Dermis microvascular lymphatic vessel endothelial cell (primary cell): ENCODE measurements around the gene JARID2. TPM values are rescaled to one million over a fixed set of nuclear protein-coding genes. Genes with fewer than 3 reads are reported as not detected.
A peak's percentile ranks its signal among the peaks of the same experiment; 100 is the strongest.

ENCODE experiments used
- DNase-seq, 2 donors: peaks; one replicate each; pipeline versions ENCODE4 v3.0.0 to v3.0.0-alpha.2; 2010; ENCODE audit warnings: low read depth in 2 of 2
- total RNA-seq: library from RNA; depleted of rRNA; stranded (reverse); fragments of >200 nt; gene quantifications from 2 replicates; pipeline ENCODE4 v1.2.1, GENCODE V29; 2014

The JARID2 gene
- total RNA-seq, 1 donor from 2014 or later, result 11.8 TPM

DNA sequence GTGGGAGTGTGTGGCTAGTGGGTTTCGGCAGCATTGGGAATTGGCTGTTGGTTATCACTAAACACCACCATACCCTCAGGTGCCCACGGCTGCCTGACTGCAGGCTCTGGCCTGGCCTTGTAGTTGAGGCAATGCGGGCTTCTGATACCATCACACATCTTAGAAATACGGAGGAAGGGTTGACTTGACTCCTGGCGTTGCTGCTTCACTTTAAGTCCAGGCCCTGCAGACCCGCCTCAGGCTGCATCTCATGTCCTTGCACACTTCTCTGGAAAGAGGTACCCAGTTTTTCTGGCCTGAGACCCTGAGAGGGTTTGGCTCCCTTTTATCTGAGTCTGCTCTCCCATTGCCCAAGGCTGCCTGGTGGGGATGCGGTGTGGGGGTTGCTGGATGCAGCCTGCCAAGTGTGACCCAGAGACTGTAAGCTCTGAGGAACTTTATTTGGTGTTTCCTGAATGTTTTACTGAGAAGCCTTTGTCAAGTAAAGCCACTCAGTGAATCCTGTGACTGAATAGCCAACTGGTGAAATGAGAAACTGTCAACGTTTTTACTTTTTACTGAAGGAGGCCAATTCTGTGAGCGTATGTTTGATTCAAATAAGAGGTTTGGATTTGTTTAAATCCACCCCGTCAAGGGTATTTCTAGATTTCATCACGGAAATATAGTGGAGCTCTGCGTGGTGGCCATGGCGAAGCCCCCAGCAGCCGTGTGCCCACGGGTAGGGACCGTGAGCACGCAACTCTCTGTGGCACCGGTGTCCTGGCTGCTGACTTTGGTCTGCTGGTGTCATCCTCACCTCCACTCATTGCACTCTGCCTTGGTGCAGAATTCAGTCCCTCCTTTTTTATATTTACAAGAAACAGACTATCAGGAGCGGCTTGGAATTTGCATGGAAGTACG is 256.8 kb downstream of the JARID2 start:
- DNase-seq, result no peak

- DNase-seq, result no peak
These were observed 257.4 kb downstream of the JARID2 start for GRCh38 chr6:15503346-15503680.

GRCh38 chr6:15504040-15504495 is 258.2 kb downstream of the JARID2 start:
- peak in 1 of 2 donors; percentile 19 for DNase-seq

DNA sequence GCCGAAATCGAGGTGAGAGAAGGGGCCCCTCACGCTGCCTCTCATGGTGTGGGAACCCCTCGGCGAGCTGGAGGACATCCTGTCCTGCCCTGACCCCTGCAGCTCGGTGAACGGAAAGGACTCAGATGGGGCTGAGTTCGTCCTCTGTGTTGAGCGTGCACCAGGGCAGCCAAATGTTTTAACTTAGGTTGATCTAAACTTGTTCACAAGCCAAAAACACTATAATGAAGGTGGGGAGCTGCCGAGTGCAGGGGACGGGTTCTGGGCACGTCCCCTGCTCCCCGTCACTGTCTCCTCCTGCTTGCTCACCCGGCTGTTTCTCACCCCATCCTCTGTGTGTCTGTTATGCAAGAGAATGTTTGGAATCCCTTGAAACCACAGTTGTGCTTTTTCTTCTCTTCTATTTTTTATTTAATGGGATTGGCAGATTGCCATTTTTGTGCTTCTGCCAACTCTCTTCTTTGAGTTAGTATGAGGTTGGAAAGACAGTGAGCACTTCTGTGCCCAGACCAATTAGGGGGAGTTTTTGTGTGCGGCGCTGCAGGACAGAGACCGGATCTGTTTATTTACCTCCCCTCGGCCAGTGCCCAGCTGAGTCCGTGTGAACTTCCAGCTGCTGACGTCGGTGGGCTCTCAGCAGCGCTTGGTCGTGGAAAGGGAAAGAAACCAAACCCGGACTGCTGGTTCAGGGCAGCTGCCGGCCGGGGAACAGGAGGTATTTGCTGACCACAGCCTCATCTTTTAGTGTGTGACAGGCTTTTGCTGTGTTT is 258.9 kb downstream of the JARID2 start:
- DNase-seq, result peak; percentile 97 to 99

GRCh38 chr6:15505463-15505918 is 259.6 kb downstream of the JARID2 start:
- no peak for DNase-seq

DNA sequence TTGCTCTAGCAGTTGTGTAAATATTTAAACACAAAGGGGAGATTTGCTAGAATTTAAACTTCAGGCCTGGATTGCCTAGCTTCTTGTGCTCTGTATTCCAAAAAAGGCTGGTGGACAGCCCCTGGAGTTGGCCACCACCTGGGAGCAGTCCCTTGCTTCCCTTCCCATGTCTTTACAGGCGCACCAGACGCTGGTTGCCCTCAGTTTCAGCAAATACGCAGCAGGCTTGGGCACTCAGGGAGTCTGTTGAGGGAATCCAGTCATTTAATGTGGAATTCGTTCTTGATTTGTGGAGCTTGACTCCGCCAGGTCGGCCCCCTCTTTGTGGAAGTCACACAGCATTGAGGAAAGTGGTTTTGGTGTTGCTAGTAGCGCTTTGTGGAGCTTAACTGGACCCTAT is 260.2 kb downstream of the JARID2 start:
- no peak for DNase-seq

DNA sequence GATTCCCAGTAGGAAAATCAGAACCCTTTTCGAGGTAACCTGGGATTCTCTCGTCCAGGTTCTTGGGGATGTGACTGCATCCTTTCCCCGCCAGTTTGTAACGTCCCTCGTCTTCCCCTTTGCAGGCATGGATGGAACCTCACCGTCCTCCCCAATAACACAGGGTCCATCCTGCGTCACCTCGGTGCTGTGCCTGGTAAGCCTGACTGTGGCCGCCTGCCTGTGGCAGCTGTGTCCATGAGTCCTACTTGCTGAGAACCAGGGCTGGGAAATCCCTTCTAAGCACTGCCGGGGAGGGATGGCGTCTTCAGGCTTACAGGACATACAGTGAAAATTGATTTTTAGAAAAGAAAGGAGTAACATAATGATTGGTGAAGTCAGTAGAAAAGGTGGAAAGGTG is 261.4 kb downstream of the JARID2 start:
- DNase-seq, result no peak

- DNase-seq, result no peak
These were observed 261.9 kb downstream of the JARID2 start for GRCh38 chr6:15507746-15508145.

- DNase-seq, result no peak
These were observed 262.6 kb downstream of the JARID2 start for GRCh38 chr6:15508441-15508871.

DNA sequence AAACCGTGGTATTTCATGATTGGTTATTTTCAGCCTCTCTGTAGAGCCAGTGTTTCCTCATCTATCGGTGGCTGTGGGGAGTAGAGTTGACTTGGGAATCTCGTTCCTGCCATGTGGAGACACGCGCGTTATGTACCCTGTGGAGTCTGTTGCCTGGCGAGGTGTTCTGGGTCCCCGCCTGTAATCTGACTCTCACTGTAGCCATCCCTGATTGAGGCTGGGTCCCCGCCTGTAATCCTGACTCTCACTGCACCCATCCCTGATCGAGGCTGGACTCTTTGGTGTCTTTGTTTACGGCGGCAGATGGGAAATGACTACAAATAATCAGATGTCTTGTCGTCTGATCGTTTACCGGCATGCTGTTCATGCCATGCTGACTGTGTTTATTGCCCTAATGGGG is 263.1 kb downstream of the JARID2 start:
- DNase-seq, result no peak

GRCh38 chr6:15509335-15509933 is 263.6 kb downstream of the JARID2 start:
- DNase-seq, result no peak

- DNase-seq, result no peak
These were observed 264.3 kb downstream of the JARID2 start for GRCh38 chr6:15510121-15510520.

DNA sequence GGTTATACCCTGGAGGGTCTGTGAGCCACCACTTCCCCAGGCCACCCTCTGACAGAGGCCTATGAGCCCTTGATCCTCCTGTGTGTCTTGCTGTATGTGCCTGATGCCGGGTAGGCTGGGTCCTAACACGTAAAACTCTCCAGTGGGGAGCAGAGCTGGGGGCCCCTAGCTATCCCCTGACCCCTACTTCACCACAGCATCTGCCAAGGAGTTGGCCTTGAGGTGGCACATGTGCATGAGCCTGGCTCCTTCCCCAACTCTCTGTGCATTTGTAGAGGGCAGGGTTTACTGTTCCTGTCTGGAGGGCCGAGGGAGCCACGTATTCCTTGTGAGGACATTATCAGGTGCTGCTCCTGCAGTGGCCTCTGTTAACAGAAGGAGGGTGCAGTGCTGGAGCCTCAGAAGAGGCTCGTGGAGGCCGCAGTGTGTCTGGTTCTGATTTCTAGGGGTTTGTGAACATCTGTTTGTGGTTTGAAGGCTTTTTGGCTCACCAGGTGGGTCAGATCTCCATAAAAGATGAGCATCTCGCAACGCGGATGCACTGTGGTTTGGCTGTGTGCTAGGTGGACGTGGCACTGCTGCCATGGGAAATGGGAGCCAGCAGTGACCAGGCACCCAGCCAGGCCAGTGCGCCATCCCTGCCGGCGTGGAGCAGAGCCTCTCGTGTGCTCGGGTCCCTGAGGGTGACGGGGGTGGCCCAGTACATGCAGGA is 264.8 kb downstream of the JARID2 start:
- no peak for DNase-seq

DNA sequence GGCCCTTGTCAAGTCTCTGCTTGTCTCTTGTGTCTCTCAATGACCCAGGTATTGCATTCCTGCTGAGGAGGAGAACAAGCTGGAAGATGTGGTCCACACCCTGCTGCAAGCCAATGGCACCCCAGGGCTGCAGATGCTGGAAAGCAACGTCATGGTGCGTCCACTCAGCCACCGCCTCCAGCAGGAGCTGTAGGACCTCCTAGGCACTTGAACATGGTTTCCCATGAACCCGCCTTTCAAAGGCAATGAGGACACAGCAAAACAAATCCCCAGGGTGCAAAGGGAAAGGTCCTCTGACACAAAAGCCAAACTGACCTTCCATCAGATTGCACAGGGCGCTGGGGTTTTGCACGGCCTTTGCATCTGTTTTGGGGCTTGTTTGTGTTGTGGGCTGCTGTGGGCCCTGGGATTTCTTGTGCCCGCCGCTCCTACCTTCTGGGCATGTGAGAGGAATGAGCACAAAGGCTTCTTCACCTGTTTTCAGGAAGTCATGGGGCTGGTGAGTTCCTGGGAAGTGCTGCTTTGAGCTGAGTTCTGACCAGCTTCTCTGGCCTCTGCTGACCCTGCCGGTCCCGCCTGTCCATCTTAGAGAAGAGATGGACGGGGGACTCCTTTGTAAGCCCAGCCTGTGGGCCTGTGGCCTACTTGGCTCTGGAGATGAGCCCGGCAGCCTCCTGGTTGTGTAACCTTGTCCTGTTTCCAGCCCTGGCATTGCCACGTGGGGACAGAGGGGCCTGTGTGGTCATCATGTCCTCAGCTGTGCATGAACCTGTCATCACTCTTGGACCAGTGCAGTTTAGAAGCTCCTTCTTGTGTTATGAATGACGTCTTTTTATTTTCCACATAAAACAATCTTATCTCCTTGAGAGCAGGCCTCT is 265.6 kb downstream of the JARID2 start:
- no peak for DNase-seq

DNA sequence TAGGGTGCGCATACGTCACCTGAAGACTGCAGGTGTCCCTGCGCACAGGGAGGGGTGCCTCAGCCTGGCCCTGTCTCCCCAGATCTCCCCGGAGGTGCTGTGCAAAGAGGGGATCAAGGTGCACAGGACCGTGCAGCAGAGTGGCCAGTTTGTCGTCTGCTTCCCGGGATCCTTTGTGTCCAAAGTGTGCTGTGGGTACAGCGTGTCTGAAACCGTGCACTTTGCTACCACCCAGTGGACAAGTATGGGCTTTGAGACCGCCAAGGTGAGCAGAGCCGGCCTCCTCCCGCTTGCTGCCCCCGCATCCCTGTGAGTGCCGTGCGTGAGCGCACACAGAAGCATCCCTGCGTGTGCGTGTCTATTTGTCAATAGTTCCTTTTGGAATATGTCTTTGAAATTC is 266.3 kb downstream of the JARID2 start:
- DNase-seq, result peak in 1 of 2 donors; percentile 14

GRCh38 chr6:15512721-15513120 is 266.9 kb downstream of the JARID2 start:
- no peak for DNase-seq

DNA sequence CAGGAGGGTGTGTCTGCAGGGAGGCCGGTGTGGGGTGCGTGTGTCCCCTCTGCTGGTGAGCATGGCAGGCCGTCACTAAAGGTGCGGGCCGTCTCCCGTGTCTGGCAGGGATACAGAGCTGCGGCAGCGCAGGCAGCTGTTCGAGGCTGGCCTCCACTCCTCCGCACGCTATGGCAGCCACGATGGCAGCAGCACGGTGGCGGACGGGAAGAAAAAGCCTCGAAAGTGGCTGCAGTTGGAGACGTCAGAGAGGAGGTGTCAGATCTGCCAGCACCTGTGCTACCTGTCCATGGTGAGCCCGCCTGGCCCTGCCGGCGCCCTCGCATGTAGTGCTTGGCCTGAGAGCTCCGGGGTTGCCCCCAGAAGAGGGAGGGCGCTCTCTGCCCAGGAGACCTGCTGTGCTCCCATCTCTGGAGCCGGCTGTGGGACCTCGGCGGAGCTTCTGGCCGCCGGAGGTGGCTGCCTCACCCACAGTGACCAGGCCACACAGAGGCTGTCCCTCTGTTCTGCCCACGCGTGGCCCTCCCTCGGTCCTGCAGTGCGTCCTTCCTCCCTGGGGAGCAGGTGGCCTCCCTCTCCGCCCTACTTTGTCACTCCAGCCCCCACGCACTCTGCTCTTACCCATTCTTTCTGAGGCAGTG is 267.4 kb downstream of the JARID2 start:
- DNase-seq, result no peak

DNA sequence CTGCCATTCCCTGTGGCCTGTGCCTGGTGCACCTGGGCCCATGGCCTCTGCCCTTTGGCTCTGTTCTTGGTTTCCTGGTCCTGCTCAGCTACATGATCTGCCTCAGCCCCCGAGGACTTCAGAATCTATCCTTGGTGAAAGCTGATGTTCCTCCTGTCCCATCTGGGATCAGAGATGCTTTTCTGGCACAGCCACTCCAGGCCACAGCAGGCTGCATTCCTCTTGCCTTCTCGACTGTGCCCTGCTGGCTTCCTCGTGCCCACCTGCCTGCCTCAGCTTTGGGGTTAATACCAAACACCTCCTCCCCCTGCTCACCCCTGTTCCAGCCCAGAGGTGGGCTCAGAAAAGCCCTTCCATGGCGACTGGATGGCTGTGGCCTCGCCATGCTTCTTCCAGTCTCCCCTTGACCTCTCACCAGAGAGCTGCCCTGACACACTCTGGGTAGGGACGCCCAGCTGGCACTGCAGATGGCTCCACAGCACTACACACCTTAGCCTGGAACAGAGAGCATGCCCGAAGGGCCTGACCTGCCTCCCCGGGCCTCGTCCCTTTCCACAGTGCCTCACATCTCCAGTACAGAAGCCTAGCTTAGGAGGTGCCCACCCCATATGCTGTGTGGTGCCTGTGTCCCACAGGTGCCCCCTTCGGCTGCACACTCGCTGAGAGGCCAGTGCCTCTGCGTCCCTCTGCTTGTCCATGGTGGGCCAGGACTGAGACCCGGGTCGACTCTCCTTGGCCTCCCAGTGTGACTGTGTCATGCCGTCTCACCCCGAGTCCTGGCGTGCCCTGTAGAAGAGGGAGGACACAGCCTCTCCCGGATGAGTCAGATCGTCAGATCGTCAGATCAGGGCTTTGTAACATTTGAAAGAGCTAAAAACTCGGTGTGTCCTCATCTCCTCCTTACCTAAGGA is 268.2 kb downstream of the JARID2 start:
- no peak for DNase-seq

DNA sequence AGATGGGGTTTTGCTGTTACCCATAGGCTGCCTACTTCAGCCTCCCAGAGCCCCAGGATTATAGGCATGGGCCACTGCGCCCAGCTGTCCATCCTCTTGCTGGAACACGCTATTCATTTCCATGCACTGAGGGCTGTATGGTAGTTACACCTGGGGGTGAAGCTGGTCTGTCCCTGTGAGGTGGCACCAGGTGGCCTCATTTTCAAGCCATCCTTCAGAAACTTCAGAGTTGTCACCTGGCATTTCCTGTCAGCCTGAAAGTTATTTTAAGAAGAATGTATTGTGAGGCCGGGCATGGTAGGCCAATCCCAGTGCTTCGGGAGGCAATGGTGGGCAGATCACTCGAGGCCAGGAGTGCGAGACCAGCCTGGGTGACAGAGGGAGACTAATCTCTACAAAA is 269.4 kb downstream of the JARID2 start:
- DNase-seq, result no peak
